CD4-positive, alpha-beta memory T cell (primary cell): ENCODE results near the gene HSPH1. TPM values are rescaled to one million over a fixed set of nuclear protein-coding genes. Genes with fewer than 3 reads are reported as not detected.

Experiments
- CTCF ChIA-PET: fragments of 350-600 bp; sonication (Branson Sonifier 250); formaldehyde crosslinking; loops from one replicate; lab custom pipeline; 2021; ENCODE audit warnings: inconsistent platforms; ENCODE audit not compliant: partially characterized antibody; lab: Charles Lee
- POLR2A ChIA-PET: fragments of 350-600 bp; sonication (Branson Sonifier 250); formaldehyde crosslinking; loops from one replicate; lab custom pipeline; 2021; ENCODE audit not compliant: partially characterized antibody; lab: Charles Lee
- DNase-seq, 5 donors: peaks; one replicate each; pipeline versions ENCODE4 v3.0.0 to v3.0.0-alpha.2; 2020 to 2022; ENCODE audit warnings: mixed read lengths in 1 of 5
- H3K27ac ChIP-seq: one replicate; pipeline ENCODE4 v1.7.0; 2013; ENCODE audit warnings: low read depth, low read length
- H3K27me3 ChIP-seq: 2 replicates; pipeline ENCODE4 v1.7.0; 2013; ENCODE audit warnings: mild to moderate bottlenecking, low read length, moderate library complexity; ENCODE audit not compliant: insufficient read depth
- H3K36me3 ChIP-seq: 2 replicates; pipeline ENCODE4 v1.7.0; 2013; ENCODE audit warnings: mild to moderate bottlenecking, low read length, moderate library complexity; ENCODE audit not compliant: insufficient read depth
- H3K4me1 ChIP-seq: 2 replicates; pipeline ENCODE4 v1.7.0; 2013; ENCODE audit warnings: mild to moderate bottlenecking, low read length, moderate library complexity; ENCODE audit not compliant: insufficient read depth
- H3K4me3 ChIP-seq, 2 donors: one replicate each; pipeline ENCODE4 v1.7.0; 2013; ENCODE audit warnings: low read length in 2 of 2, mild to moderate bottlenecking in 1 of 2
- H3K9me3 ChIP-seq, 2 donors: one replicate each; pipeline ENCODE4 v1.7.0; 2013; ENCODE audit warnings: low read length in 2 of 2, control low read depth in 1 of 2; ENCODE audit not compliant: control insufficient read depth in 1 of 2
- H3K27ac Mint-ChIP-seq, 7 donors: one replicate each; pipeline ENCODE4 v1.8.0; 2020 to 2021; ENCODE audit warnings: mixed read lengths in 7 of 7, mild to moderate bottlenecking in 6 of 7, inconsistent platforms in 3 of 7, moderate library complexity in 3 of 7
- H3K27me3 Mint-ChIP-seq, 2 donors: one replicate each; pipeline ENCODE4 v1.8.0; 2020 to 2021; ENCODE audit warnings: mixed read lengths in 2 of 2
- H3K36me3 Mint-ChIP-seq, 2 donors: one replicate each; pipeline ENCODE4 v1.8.0; 2020 to 2021; ENCODE audit warnings: mixed read lengths in 2 of 2, inconsistent platforms in 1 of 2, mild to moderate bottlenecking in 1 of 2
- H3K4me1 Mint-ChIP-seq, 4 donors: one replicate each; pipeline ENCODE4 v1.8.0; 2020 to 2021; ENCODE audit warnings: mixed read lengths in 4 of 4, mild to moderate bottlenecking in 1 of 4
- H3K4me3 Mint-ChIP-seq, 8 donors: one replicate each; pipeline ENCODE4 v1.8.0; 2020 to 2021; ENCODE audit warnings: mixed read lengths in 8 of 8, mild to moderate bottlenecking in 7 of 8, moderate library complexity in 6 of 8, inconsistent platforms in 3 of 8
- H3K9me3 Mint-ChIP-seq, 8 donors: one replicate each; pipeline ENCODE4 v1.8.0; 2020 to 2021; ENCODE audit warnings: mixed read lengths in 8 of 8, mild to moderate bottlenecking in 5 of 8, inconsistent platforms in 3 of 8, moderate library complexity in 1 of 8
- intact Hi-C: fragments of 100-400 bp; cut with micrococcal nuclease; formaldehyde crosslinking; loops from one replicate; pipeline ENCODE4 v1.15.1; 2023
- polyA plus RNA-seq, 2 donors: library from polyadenylated mRNA; unstranded; fragments of 300-500 nt; fragmentation: Illumina TruSeq; gene quantifications; one replicate each; pipeline ENCODE4 v1.2.3, GENCODE V29; 2021
- total RNA-seq, 2 experiments: library from RNA; stranded (reverse); gene quantifications; one replicate each; pipeline ENCODE4 v1.2.3, GENCODE V29; 2021

HSPH1 gene
- total and polyA plus RNA-seq, 4 experiments from 2014 or later, result 39.9 to 75.5 (median 58.6) TPM

GRCh38 chr13:31121379-31122140 lies 40.1 kb downstream of the HSPH1 start:
- H3K27ac Mint-ChIP-seq, result no peak overlapping the region
- intact Hi-C loops, result no loop called here
- CTCF ChIA-PET, result no interaction called here
- H3K4me1 ChIP-seq, result no peaks in the 10 kb centered on the region
- no peaks in the 10 kb centered on the region for H3K27me3 ChIP-seq
- H3K9me3 ChIP-seq, result no peaks in the 10 kb centered on the region
- peaks cover 0 to 2% (median 0%) of the 10 kb centered on the region in 8 donors for H3K9me3 Mint-ChIP-seq
- no peaks in the 10 kb centered on the region for H3K36me3 Mint-ChIP-seq
- H3K4me3 Mint-ChIP-seq, result no peak overlapping the region
- no peak overlapping the region for H3K4me3 ChIP-seq
- H3K27ac ChIP-seq, result no peak overlapping the region
- POLR2A ChIA-PET, result interaction anchor here (1.0 kb wide), 1 partner anchor 10 kb away, joined by 3 read pairs; no protein-coding TSS in a partner anchor
- DNase-seq, result no peak
- peaks cover 0 to 2% (median 0%) of the 10 kb centered on the region in 4 donors for H3K4me1 Mint-ChIP-seq
- peaks cover 16 to 38% of the 10 kb centered on the region in 2 donors for H3K27me3 Mint-ChIP-seq
- H3K36me3 ChIP-seq, result no peaks in the 10 kb centered on the region

GRCh38 chr13:31119966-31120700 lies 41.6 kb downstream of the HSPH1 start:
- no peaks in the 10 kb centered on the region for H3K27me3 ChIP-seq
- H3K4me1 Mint-ChIP-seq, result peaks cover 0 to 2% (median 0%) of the 10 kb centered on the region in 4 donors
- H3K27me3 Mint-ChIP-seq, result peaks cover 17 to 37% of the 10 kb centered on the region in 2 donors
- H3K27ac Mint-ChIP-seq, result no peak overlapping the region
- no peak overlapping the region for H3K27ac ChIP-seq
- H3K4me3 Mint-ChIP-seq, result no peak overlapping the region
- no peak for DNase-seq
- H3K4me3 ChIP-seq, result no peak overlapping the region
- H3K9me3 Mint-ChIP-seq, result no peaks in the 10 kb centered on the region
- no peaks in the 10 kb centered on the region for H3K36me3 Mint-ChIP-seq
- no peaks in the 10 kb centered on the region for H3K36me3 ChIP-seq
- ChIA-PET POLR2A (no interaction called here), CTCF (no interaction called here)
- no peaks in the 10 kb centered on the region for H3K9me3 ChIP-seq
- H3K4me1 ChIP-seq, result no peaks in the 10 kb centered on the region
- intact Hi-C loops, result no loop called here

- ChIA-PET CTCF (no interaction called here), POLR2A (no interaction called here)
- no peaks in the 10 kb centered on the region for H3K36me3 ChIP-seq
- Mint-ChIP-seq H3K4me1 (peaks cover 0 to 2% (median 0%) of the 10 kb centered on the region in 4 donors), H3K27ac (no peak overlapping the region), H3K4me3 (no peak overlapping the region), H3K36me3 (no peaks in the 10 kb centered on the region), H3K27me3 (peaks cover 17 to 40% of the 10 kb centered on the region in 2 donors), H3K9me3 (no peaks in the 10 kb centered on the region)
- H3K4me3 ChIP-seq, result no peak overlapping the region
- H3K4me1 ChIP-seq, result no peaks in the 10 kb centered on the region
- H3K27ac ChIP-seq, result no peak overlapping the region
- DNase-seq, result no peak
- intact Hi-C loops, result no loop called here
- H3K9me3 ChIP-seq, result no peaks in the 10 kb centered on the region
- no peaks in the 10 kb centered on the region for H3K27me3 ChIP-seq
Observed at GRCh38 chr13:31119526-31119925, 42.2 kb downstream of the HSPH1 start.

GRCh38 chr13:31116224-31116623 lies 45.5 kb downstream of the HSPH1 start:
- Mint-ChIP-seq H3K27me3 (peaks cover 14 to 33% of the 10 kb centered on the region in 2 donors), H3K27ac (no peak overlapping the region), H3K9me3 (no peaks in the 10 kb centered on the region), H3K4me3 (no peak overlapping the region), H3K36me3 (no peaks in the 10 kb centered on the region), H3K4me1 (peaks cover 0 to 2% (median 0%) of the 10 kb centered on the region in 4 donors)
- ChIA-PET CTCF (no interaction called here), POLR2A (no interaction called here)
- no peak overlapping the region for H3K4me3 ChIP-seq
- no peaks in the 10 kb centered on the region for H3K27me3 ChIP-seq
- DNase-seq, result no peak
- H3K27ac ChIP-seq, result no peak overlapping the region
- intact Hi-C loops, result no loop called here
- H3K9me3 ChIP-seq, result no peaks in the 10 kb centered on the region
- H3K4me1 ChIP-seq, result no peaks in the 10 kb centered on the region
- H3K36me3 ChIP-seq, result no peaks in the 10 kb centered on the region

GRCh38 chr13:31115616-31116015 lies 46.1 kb downstream of the HSPH1 start:
- no peak overlapping the region for H3K4me3 Mint-ChIP-seq
- H3K27me3 Mint-ChIP-seq, result peaks cover 12 to 29% of the 10 kb centered on the region in 2 donors
- no peaks in the 10 kb centered on the region for H3K27me3 ChIP-seq
- intact Hi-C loops, result no loop called here
- H3K36me3 ChIP-seq, result no peaks in the 10 kb centered on the region
- peaks cover 0 to 2% (median 0%) of the 10 kb centered on the region in 4 donors for H3K4me1 Mint-ChIP-seq
- H3K27ac Mint-ChIP-seq, result no peak overlapping the region
- H3K9me3 Mint-ChIP-seq, result no peaks in the 10 kb centered on the region
- no peak overlapping the region for H3K4me3 ChIP-seq
- no peaks in the 10 kb centered on the region for H3K36me3 Mint-ChIP-seq
- no peak overlapping the region for H3K27ac ChIP-seq
- POLR2A ChIA-PET, result no interaction called here
- CTCF ChIA-PET, result interaction anchor here (1.2 kb wide), 1 partner anchor 8 kb away, joined by 3 read pairs; no protein-coding TSS in a partner anchor
- no peak for DNase-seq
- no peaks in the 10 kb centered on the region for H3K9me3 ChIP-seq
- H3K4me1 ChIP-seq, result no peaks in the 10 kb centered on the region

GRCh38 chr13:31114641-31115040 lies 47.1 kb downstream of the HSPH1 start:
- intact Hi-C loops, result no loop called here
- no peaks in the 10 kb centered on the region for H3K36me3 Mint-ChIP-seq
- ChIA-PET CTCF (interaction anchor here (0.8 to 1.2 kb wide), 2 partner anchors 8 to 9 kb away, joined by 3 read pairs; no protein-coding TSS in a partner anchor), POLR2A (no interaction called here)
- H3K36me3 ChIP-seq, result no peaks in the 10 kb centered on the region
- H3K27ac Mint-ChIP-seq, result no peak overlapping the region
- no peaks in the 10 kb centered on the region for H3K9me3 ChIP-seq
- no peaks in the 10 kb centered on the region for H3K4me1 ChIP-seq
- H3K4me1 Mint-ChIP-seq, result no peaks in the 10 kb centered on the region
- no peak overlapping the region for H3K4me3 ChIP-seq
- H3K27me3 ChIP-seq, result no peaks in the 10 kb centered on the region
- H3K4me3 Mint-ChIP-seq, result no peak overlapping the region
- H3K27me3 Mint-ChIP-seq, result peaks cover 10 to 24% of the 10 kb centered on the region in 2 donors
- DNase-seq, result no peak
- no peak overlapping the region for H3K27ac ChIP-seq
- no peaks in the 10 kb centered on the region for H3K9me3 Mint-ChIP-seq

- H3K36me3 Mint-ChIP-seq, result no peaks in the 10 kb centered on the region
- H3K4me3 Mint-ChIP-seq, result no peak overlapping the region
- H3K36me3 ChIP-seq, result no peaks in the 10 kb centered on the region
- no peak overlapping the region for H3K27ac ChIP-seq
- DNase-seq, result no peak
- no peaks in the 10 kb centered on the region for H3K9me3 Mint-ChIP-seq
- H3K4me3 ChIP-seq, result no peak overlapping the region
- no peaks in the 10 kb centered on the region for H3K4me1 ChIP-seq
- H3K27ac Mint-ChIP-seq, result no peak overlapping the region
- intact Hi-C loops, result no loop called here
- no peaks in the 10 kb centered on the region for H3K27me3 ChIP-seq
- H3K4me1 Mint-ChIP-seq, result no peaks in the 10 kb centered on the region
- ChIA-PET POLR2A (interaction anchor here (1.1 kb wide), 1 partner anchor 10 kb away, joined by 3 read pairs; no protein-coding TSS in a partner anchor), CTCF (no interaction called here)
- H3K9me3 ChIP-seq, result no peaks in the 10 kb centered on the region
- H3K27me3 Mint-ChIP-seq, result peaks cover 5 to 8% of the 10 kb centered on the region in 2 donors
Observed at GRCh38 chr13:31111136-31111535, 50.6 kb downstream of the HSPH1 start.
